H1 (cell line): ENCODE data around the gene ACAP3. TPM values are rescaled to one million over a fixed set of nuclear protein-coding genes. Genes with fewer than 3 reads are reported as not detected.

ENCODE experiments used
- CBX8 ChIP-seq: fragments of 300-800, 300-1000 bp; sonication (generic); IDR thresholded peaks from 2 replicates; pipeline ENCODE4 v1.7.1; 2016; ENCODE audit warnings: low read depth, low read length, borderline replicate concordance
- GTF2F1 ChIP-seq: IDR thresholded peaks from 2 replicates; pipeline ENCODE4 v1.6.1; 2012; ENCODE audit warnings: low read depth, low read length, improper control_type of control experiment, borderline replicate concordance
- JUND ChIP-seq: IDR thresholded peaks from 2 replicates; pipeline ENCODE4 v1.6.1; 2011; ENCODE audit warnings: mild to moderate bottlenecking, improper control_type of control experiment, low read length
- POLR2A ChIP-seq, 2 experiments: IDR thresholded peaks; 1 replicate in 1 of 2; 2 replicates in 1 of 2; pipeline ENCODE4 v1.6.1; 2011; ENCODE audit warnings: low read depth in 2 of 2, low read length in 2 of 2, mild to moderate bottlenecking in 2 of 2; ENCODE audit errors: control extremely low read depth in 1 of 2
- polyA plus RNA-seq, 7 experiments: library from polyadenylated mRNA; depleted of rRNA in 3 of 7; stranded (reverse) in 5 of 7; unstranded in 2 of 7; fragments of >200 nt in 5 of 7; fragments of 200-250 nt in 2 of 7; gene quantifications; 1 replicate in 5 of 7; 2 replicates in 1 of 7; 4 replicates in 1 of 7; pipeline versions ENCODE4 v1.2.1 to v1.2.3, GENCODE V29; 2011 to 2013; ENCODE audit warnings: missing spikeins in 2 of 7, mixed read lengths in 2 of 7
- total RNA-seq: library from RNA; stranded (reverse); fragmentation: NEBNext Ultra II Directional; extraction: Animal tissue kit (Norgen Biotek cat#: 25700); gene quantifications from 2 replicates; pipeline ENCODE4 v1.2.1, GENCODE V29; 2021
- TF ChIP-seq, protein P1 (sequence below): IDR thresholded peaks from 2 replicates; pipeline ENCODE4 v1.6.1; 2012; ENCODE audit warnings: inconsistent platforms

ACAP3 gene
- total and polyA plus RNA-seq, 2 of the 8 experiments (the other 6 are each of a cell fraction or from before 2014, with no cell fraction given) = 14.8 to 28.3 TPM

GRCh38 chr1:1282998-1283397 is 24.7 kb downstream of the ACAP3 start (continued):
- TF ChIP-seq GTF2F1 = no peak
- TF ChIP-seq CBX8 = no peak
- no peak for TF ChIP-seq JUND
- TF ChIP-seq, protein P1, sequence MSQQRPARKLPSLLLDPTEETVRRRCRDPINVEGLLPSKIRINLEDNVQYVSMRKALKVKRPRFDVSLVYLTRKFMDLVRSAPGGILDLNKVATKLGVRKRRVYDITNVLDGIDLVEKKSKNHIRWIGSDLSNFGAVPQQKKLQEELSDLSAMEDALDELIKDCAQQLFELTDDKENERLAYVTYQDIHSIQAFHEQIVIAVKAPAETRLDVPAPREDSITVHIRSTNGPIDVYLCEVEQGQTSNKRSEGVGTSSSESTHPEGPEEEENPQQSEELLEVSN = no peak
- no peak for TF ChIP-seq POLR2A (IDR thresholded peaks at IDR 0.05; ENCODE audit: control extremely low read depth in 1 of 2, low read depth in 2 of 2, low read length in 2 of 2)
- TF ChIP-seq, all 59 proteins: peak for 0
